GM08714 (cell line): ENCODE measurements around the gene ATL2.

ENCODE experiments used
- H3K4me3 ChIP-seq: fragments of 200-500 bp; sonication (Bioruptor generic); 2 replicates; pipeline ENCODE4 v1.5.1; 2014; ENCODE audit warnings: mild to moderate bottlenecking, low read length, inconsistent platforms
- ZNF274 ChIP-seq: IDR thresholded peaks from 2 replicates; pipeline ENCODE4 v1.6.1; 2012; ENCODE audit warnings: mild to moderate bottlenecking, low read depth, low read length

The ATL2 gene

GRCh38 chr2:38245114-38245641, 131.9 kb downstream of the ATL2 start:
- no peak for TF ChIP-seq ZNF274
- no peak overlapping the region for H3K4me3 ChIP-seq

DNA sequence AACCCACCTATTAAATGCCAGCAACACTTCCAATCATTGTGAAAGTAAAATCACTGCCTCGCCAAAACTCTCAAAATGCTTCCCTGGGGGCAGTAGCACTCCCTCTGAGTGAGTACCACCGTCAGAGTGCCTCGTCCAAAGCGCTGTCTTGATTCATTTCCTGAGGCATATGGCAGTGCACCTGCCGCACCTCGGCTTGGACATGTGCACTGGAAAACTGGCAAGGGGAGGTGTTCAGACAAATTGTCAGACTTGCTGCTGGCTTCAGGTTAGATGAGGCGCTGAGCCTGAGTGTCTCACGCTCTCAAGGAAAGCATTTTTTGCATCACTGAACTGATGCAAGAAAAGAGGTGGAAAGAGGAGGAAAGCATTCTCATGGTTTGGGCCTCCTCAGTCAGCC, 132.8 kb downstream of the ATL2 start:
- TF ChIP-seq ZNF274 = no peak
- no peak overlapping the region for H3K4me3 ChIP-seq
